GM18508 (cell line): ENCODE data around the gene MNDA.

ENCODE experiments used
- ATAC-seq: cut with Tn5 transposase; IDR thresholded peaks from one replicate; pipeline ENCODE4 v1.9.1; 2021; ENCODE audit warnings: moderate number of reproducible peaks; ENCODE audit not compliant: insufficient read depth, unreplicated experiment

MNDA gene

DNA sequence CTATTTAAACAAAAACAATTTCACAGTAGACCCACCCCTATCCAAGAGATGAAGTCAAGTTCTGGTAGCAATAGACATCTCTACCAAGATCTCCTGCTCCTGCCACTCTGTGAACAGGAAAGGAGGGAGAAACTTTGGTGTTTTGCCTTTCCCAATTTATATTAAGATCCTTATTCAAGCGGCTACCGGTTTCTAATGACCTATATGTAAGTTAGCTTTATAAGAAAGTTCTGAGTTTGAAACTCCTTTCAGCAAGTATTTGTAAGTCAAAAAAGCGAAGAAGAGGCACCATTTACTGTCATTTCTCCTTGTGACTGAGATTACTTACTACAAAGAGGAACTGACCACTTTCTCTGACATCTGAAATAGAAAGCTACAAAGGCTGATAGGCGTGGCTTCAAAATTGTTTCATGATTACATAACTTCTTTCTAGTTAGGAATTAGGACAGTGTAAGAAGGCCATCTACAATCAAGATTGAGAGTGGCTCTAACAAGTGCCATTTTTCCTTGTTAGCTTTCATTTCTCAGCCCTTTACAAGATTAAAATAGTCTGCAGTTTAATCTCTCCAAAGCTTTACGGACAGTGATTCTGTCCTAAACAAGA lies at the start of gene MNDA:
Gene MNDA, plus strand, starts transcription at position 448 of the 604 bp plus-strand sequence. CDS start 10,803 bp downstream, outside the sequence.
- ATAC-seq = peak; percentile 96

- no peak for ATAC-seq
Observed at GRCh38 chr1:158793604-158794003, 37.5 kb upstream of the MNDA start.

DNA sequence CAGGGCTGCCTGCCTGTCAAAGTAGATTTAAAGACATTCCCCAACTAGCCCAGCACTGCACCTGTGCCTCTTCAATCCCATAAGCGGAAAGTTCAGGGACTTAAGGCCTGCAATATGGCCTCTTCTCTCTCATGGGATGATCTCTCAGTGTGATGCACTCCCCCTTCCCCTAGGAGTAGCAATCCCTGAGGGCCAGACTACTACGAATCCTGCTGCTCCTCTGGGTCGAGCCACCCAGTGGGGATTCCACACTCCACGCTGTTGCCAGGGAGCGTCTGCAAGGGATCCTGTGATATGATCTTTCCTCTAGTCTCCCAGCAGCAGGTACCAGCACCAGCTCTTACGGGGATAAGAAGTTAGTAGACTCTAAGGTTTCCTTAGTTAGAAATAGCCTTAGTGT lies 36.9 kb upstream of the MNDA start:
- no peak for ATAC-seq

- no peak for ATAC-seq
Observed at GRCh38 chr1:158798531-158798930, 32.6 kb upstream of the MNDA start.

- no peak for ATAC-seq
Observed at GRCh38 chr1:158799689-158800088, 31.5 kb upstream of the MNDA start.

DNA sequence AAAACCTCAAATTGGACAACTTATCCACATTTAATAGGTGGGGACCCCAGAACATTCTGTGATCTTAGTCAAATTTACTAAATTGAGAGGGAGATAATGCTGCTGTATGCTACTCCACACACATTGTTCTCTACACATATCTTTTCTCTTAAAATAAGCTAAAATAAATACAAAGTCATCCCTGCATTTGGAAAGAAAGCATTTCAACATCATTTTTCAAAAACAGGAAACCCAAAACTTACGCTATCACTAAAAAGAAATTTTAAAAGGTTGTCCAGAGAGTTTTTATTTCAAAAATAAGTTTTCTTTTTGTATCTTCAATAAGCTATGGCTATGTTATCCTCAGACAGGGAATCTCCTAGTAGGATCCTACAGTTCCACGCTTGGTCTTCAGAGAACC lies 30.6 kb upstream of the MNDA start:
- no peak for ATAC-seq

- ATAC-seq = no peak
Observed at GRCh38 chr1:158801396-158801795, 29.8 kb upstream of the MNDA start.

GRCh38 chr1:158803678-158804077 lies 27.5 kb upstream of the MNDA start:
- no peak for ATAC-seq

DNA sequence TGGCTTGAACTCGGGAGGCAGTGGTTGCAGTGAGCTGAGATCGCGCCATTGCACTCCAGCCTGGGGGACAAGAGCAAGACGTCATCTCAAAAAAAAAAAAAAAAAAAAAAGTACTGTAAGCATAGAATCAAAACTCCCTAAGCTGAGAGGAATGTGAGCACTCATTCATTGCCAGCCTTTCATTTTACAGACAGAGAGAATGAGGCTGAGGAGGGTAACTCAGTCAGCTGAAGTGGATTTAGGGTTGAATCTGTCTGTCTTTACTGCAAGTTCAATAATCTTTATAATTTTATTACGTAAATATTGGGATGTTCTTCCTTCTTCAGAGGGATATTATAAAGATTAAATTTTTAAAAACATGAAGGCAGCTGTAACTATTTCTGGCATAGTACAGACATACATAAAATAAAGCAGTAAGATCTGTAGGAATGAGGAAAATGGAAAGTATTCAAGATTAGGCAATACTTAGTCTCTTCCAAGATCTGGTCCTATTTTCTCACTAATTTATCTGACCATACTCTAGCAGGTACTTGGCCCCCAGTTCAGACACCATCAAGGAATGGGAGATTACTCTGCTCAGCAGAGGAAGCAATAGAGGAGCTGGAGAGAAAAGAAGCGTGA lies 24.1 kb upstream of the MNDA start:
- no peak for ATAC-seq

- ATAC-seq = no peak
Observed at GRCh38 chr1:158809256-158809655, 21.9 kb upstream of the MNDA start.

GRCh38 chr1:158809862-158810261 lies 21.3 kb upstream of the MNDA start:
- ATAC-seq = no peak

- ATAC-seq = no peak
Observed at GRCh38 chr1:158810311-158810710, 20.8 kb upstream of the MNDA start.

DNA sequence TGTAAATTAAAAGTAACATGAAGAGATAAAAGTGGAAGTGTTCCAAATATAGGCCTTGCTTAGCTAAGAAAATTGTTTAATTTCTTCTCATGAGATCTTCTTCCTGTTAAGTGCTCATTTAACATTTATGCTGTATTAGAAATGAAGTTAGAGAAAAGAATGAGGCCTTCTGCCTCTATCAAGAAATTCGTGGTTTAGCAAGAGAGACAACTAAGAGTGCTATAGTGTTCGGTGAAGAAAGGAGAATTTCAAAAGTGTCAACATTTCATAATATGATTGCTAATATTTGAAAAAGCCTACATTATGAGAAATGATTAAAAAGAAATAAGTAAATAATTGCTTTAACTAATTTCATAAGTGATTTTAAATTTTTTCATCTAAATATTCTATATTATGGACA lies 18.8 kb upstream of the MNDA start:
- ATAC-seq = no peak

- no peak for ATAC-seq
Observed at GRCh38 chr1:158813164-158813563, 18.0 kb upstream of the MNDA start.

- no peak for ATAC-seq
Observed at GRCh38 chr1:158814970-158815369, 16.2 kb upstream of the MNDA start.

DNA sequence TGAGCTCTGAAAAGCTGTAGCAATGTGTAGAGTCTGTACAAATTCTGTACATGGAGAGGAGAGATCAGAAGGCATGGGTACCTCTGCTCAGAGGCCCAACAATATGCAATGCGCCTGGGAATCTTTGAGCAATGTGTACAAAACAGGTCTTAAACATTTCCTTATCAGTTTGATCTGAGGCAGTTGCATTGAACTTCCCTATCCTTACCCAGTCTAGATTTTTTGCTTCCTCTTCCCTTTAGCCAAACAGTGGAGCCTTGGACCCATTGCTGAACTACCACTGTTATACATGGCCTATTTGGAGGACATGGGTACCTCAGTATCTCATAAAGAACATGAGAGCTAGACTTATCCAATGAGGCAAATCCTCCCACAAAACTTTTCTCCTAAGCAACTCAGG lies 12.6 kb upstream of the MNDA start:
- no peak for ATAC-seq

GRCh38 chr1:158818975-158819431 lies 12.1 kb upstream of the MNDA start:
- ATAC-seq = no peak

DNA sequence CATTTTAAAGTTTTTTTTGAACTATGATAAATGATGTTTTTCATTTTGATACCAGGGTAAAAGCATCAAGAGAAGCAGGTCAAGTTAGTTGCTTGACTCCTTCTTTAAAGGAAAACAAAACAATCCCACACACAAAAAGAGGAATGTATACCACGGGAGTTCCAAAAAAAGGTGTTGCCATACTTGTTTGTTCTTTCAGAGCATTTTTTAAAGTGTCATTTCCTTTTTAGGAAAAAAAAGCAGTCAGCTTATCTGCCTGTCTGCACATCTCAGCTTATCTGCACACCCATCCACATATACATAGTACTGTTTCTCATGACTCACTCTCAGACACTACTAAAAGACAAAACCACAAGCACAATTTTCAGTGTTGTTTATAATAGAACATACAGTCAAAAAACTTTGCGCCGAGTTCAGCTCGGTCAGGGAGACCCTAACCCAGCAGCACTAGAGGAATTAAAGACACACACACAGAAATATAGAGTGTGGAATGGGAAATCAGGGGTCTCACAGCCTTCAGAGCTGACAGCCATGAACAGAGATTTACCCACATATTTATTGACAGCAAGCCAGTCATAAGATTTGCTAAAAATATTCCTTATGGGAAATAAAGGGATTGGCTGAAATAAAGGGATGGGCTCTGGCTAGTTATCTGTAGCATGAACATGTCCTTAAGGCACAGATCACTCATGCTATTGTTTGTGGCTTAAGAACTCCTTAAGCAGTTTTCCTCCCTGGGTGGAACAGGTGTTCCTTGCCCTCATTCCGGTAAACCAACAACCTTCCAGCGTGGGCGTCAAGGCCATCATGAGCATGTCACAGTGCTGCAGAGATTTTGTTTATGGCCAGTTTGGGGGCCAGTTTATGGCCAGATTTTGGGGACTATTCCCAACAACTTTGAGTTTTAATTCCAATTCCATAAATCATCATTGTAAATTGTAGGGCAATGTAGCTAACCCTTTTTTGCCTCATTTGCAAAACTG lies 11.4 kb upstream of the MNDA start:
- no peak for ATAC-seq

DNA sequence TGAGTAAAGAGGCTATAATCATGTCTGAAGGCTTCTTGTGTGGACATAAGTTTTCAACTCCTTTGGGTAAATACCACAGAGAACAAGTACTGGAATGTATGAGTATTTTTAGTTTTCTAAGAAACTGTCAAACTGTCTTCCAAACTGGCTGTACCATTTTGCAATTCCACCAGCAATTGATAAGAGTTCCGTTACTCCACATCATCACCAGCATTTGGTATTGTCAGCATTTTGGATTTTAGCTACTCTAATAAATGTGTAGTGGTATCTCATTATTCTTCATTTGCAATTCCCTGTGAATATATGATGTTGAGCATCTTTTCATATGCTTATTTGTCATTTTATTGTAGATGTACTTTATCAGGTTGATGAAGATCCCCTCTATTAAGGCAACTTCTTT lies 9.4 kb upstream of the MNDA start:
- no peak for ATAC-seq

- no peak for ATAC-seq
Observed at GRCh38 chr1:158830074-158830677, 975 bp upstream of the MNDA start.

- no peak for ATAC-seq
Observed at GRCh38 chr1:158833264-158833663, 2.1 kb downstream of the MNDA start.
